Fibroblast of mammary gland (primary cell): Measurements from ENCODE around the gene TMEM254.
"Not testable (repeated sequence)": the region's sequence is repeated elsewhere in the genome, so short reads cannot be mapped to it uniquely, and the experiment has no call there.

Source experiments
- DNase-seq: peaks from one replicate; pipeline ENCODE4 v3.0.0-alpha.2; 2010; ENCODE audit warnings: low read depth
- H3K4me3 ChIP-seq: 2 replicates; pipeline ENCODE4 v1.5.1; 2011; ENCODE audit warnings: low read depth, mild to moderate bottlenecking, low read length, moderate library complexity; ENCODE audit not compliant: control insufficient read depth
- CTCF ChIP-seq: conservative IDR thresholded peaks from 2 replicates; pipeline ENCODE4 v1.5.1; 2011; ENCODE audit warnings: low read depth, low read length, inconsistent platforms; ENCODE audit not compliant: control insufficient read depth, insufficient read depth

Gene TMEM254

GRCh38 chr10:80122746-80123145 lies 44.3 kb downstream of the TMEM254 start:
- no peak for TF ChIP-seq CTCF
- no peak overlapping the region for H3K4me3 ChIP-seq
- peak; percentile 91 for DNase-seq

GRCh38 chr10:80126876-80127275 lies 48.4 kb downstream of the TMEM254 start:
- TF ChIP-seq CTCF: no peak
- no peak overlapping the region for H3K4me3 ChIP-seq
- no peak for DNase-seq

DNA sequence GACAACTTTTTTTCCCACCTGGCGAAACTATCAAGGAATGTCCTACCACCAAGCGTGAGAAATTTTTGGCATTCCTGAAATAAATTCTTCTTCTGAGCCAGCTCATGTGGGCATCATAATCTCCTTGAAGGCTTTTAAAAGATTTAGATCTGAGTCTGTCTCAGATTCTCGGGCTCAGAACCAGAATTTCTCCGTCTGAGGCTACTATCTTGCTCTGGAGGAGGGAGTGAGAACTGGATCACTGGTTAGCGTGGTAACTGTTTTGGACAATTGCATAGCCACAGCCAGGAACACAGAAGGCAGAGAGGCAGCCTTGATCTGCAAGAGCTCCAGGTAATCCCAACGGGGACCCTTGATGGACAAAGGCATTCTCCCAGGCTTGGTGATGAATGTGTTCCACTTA lies 53.0 kb downstream of the TMEM254 start:
- DNase-seq: no peak
- no peak for TF ChIP-seq CTCF
- H3K4me3 ChIP-seq: no peak overlapping the region

DNA sequence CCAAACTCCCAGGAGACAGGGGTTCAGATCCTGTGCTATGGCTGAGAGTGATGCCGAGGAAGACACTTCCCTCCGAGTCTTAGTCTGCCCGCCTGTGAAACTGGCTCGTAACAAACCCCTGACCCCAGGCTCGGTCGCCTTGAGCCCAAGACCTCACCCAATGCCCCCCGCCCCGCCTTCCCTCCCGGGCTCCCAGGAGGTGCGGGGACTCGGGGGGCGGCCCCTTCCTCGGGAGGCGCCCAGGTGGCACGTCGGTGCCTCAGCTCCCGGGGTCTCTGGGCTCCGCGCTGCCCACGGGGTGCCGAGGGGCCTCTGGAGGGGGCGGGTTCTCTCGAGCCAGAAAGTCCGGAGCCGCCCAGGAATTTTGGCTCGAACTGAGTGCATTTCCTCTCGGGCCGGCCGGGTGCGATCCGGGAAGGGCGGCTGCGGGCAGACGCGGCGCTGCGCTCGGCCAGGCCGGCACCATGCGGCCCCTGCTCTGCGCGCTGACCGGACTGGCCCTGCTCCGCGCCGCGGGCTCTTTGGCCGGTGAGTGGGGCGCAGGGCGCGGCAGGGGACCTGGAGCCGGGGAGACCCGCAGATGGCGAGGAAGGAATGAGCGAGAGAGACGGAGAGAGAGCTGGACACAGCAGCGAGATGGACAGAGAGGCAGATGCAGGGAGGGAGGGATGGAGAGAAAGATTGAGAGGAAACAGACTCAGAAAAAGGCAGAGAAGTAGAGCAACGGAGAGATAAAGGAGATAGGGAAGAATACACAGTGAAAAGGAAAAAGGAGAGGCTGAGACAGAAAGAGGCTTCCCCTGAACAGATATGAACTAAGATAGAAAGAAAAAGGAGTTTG lies 54.1 kb downstream of the TMEM254 start, which contains the start of gene PLAC9:
Gene PLAC9 (plus strand): TSS at position 432 of the 841 bp plus-strand sequence. CDS start 33 bp downstream, at position 465.
- DNase-seq: no peak
- H3K4me3 ChIP-seq: peak within 1 kb of the TSS; percentile 67
- TF ChIP-seq CTCF: no peak

- peak; percentile 64 for DNase-seq
- no peak for TF ChIP-seq CTCF
- peak overlapping the region; percentile 67 for H3K4me3 ChIP-seq
These were observed 54.7 kb downstream of the TMEM254 start for GRCh38 chr10:80133206-80133605.

GRCh38 chr10:80133687-80134086 lies 55.2 kb downstream of the TMEM254 start:
- H3K4me3 ChIP-seq: peak overlapping the region; percentile 67
- not testable (repeated sequence) for DNase-seq

- no peak overlapping the region for H3K4me3 ChIP-seq
These were observed 57.7 kb downstream of the TMEM254 start for GRCh38 chr10:80136134-80136571.

More at GRCh38 chr10:80136134-80136571, 57.7 kb downstream of the TMEM254 start:
- TF ChIP-seq CTCF: no peak
- peak; percentile 99 for DNase-seq
